Epithelial cell of esophagus (primary cell): ENCODE data around the gene SLIT3.

Source experiments
- DNase-seq: peaks from one replicate; pipeline ENCODE4 v3.0.0; 2010; ENCODE audit warnings: low read depth
- H3K4me3 ChIP-seq: 2 replicates; pipeline ENCODE4 v1.5.1; 2011; ENCODE audit warnings: mild to moderate bottlenecking, low read length, control low read depth
- CTCF ChIP-seq: IDR thresholded peaks from 2 replicates; pipeline ENCODE4 v1.5.1; 2011; ENCODE audit warnings: low read depth, mild to moderate bottlenecking, low read length, control low read depth, inconsistent platforms; ENCODE audit not compliant: insufficient read depth; ENCODE audit errors: missing control alignments

The SLIT3 gene

GRCh38 chr5:168833383-168833782 is 467.6 kb downstream of the SLIT3 start:
- TF ChIP-seq CTCF, result no peak
- no peak for DNase-seq
- H3K4me3 ChIP-seq, result no peak overlapping the region

DNA sequence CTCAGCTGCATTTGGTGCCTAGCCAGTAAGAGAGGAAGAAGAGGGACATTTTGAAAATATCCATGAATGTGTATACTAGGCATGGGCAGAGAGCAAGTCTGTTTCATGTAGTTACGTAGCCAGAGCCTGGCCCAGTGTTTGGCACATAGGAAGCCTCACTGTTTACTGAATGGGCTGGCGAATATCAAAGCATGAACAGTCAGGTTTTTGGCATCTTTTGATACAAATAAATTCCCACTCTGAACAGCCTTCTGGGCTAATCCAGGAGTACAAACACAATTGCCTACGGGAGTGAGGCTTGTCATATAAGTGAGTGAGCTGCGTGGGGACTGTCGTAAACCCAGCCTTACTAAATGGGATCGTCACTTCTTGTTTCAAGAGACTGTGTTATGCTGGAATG is 468.6 kb downstream of the SLIT3 start:
- no peak for TF ChIP-seq CTCF
- no peak overlapping the region for H3K4me3 ChIP-seq
- DNase-seq, result no peak

GRCh38 chr5:168831383-168831782 is 469.6 kb downstream of the SLIT3 start:
- H3K4me3 ChIP-seq, result no peak overlapping the region
- TF ChIP-seq CTCF, result no peak
- DNase-seq, result no peak

GRCh38 chr5:168830833-168831232 is 470.1 kb downstream of the SLIT3 start:
- H3K4me3 ChIP-seq, result no peak overlapping the region
- no peak for TF ChIP-seq CTCF
- no peak for DNase-seq

DNA sequence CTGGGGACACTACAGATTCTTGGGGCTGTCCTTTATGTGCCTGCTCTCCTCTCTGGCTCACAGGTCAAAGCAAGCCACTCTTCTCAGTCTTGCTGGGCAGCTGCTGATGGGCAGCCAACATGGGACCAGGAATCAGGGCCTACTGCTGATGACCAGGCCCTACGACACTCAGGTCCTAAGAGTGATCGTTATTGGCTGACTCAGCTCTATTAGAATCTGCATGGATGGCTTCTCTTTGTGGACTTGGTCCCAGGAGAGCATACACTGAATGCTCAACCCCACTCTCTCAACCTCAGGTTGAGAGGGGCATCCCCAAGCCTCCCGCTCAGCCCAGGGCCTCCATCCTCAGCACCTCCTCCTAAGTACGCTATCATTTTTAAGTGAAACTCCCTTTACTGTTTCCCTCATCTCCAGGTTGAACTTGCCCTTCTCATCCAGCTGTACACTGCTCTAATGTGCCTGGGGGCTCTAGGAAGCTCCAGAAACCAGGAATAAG is 471.0 kb downstream of the SLIT3 start:
- no peak for DNase-seq
- no peak for TF ChIP-seq CTCF
- no peak overlapping the region for H3K4me3 ChIP-seq

GRCh38 chr5:168829044-168829443 is 471.9 kb downstream of the SLIT3 start:
- H3K4me3 ChIP-seq, result no peak overlapping the region
- DNase-seq, result no peak
- no peak for TF ChIP-seq CTCF

GRCh38 chr5:168827636-168828035 is 473.3 kb downstream of the SLIT3 start:
- no peak for DNase-seq
- TF ChIP-seq CTCF, result no peak
- no peak overlapping the region for H3K4me3 ChIP-seq
